Myometrial cell (primary cell): Measurements from ENCODE around the gene WFDC13. TPM values are rescaled to one million over a fixed set of nuclear protein-coding genes. Genes with fewer than 3 reads are reported as not detected.

Experiments used
- total RNA-seq: library from RNA; depleted of rRNA; stranded (reverse); fragments of >200 nt; gene quantifications from 2 replicates; pipeline ENCODE4 v1.2.3, GENCODE V29; 2015

WFDC13 gene
- total RNA-seq = not detected in 2 replicates

DNA sequence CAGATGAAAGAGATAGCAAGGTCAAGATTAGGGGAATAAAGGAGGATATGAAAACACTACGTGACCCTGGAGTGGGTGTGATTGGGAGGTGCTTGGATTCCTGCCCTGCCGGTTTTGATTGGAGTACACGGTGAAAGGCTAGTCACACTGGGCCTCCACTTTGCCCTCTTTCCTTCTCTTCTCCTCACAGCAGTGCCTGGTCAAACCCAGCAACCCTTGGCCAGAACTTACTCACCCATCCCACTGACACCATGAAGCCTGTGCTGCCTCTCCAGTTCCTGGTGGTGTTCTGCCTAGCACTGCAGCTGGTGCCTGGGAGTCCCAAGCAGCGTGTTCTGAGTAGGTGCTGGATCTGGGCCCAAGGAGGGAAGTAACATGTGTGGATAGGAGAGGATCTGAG lies at the start of gene WFDC13:
Gene WFDC13 (plus strand): TSS at position 166 of the 400 bp plus-strand sequence. CDS start 86 bp downstream, at position 252.

DNA sequence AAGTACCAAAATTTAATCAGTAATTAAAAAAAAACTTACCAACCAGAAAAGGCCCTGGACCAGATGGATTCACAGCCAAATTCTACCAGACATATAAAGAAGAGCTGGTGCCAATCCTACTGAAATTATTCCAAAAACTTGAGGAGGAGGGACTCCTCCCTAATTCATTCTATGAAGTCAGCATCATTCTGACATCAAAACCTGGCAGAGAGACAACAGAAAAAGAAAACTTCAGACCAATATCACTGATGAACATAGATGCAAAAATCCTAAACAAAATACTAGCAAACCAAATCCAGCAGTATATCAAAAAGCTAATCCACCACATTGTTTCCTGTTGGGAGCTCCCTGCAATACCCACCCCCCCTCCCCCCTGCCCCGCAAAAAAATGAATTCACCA lies 31.7 kb upstream of the WFDC13 start, which contains the start of gene WFDC11:
Gene WFDC11 (minus strand): TSS at position 101 of the 400 bp plus-strand sequence. CDS start 19,639 bp downstream, outside the sequence.

DNA sequence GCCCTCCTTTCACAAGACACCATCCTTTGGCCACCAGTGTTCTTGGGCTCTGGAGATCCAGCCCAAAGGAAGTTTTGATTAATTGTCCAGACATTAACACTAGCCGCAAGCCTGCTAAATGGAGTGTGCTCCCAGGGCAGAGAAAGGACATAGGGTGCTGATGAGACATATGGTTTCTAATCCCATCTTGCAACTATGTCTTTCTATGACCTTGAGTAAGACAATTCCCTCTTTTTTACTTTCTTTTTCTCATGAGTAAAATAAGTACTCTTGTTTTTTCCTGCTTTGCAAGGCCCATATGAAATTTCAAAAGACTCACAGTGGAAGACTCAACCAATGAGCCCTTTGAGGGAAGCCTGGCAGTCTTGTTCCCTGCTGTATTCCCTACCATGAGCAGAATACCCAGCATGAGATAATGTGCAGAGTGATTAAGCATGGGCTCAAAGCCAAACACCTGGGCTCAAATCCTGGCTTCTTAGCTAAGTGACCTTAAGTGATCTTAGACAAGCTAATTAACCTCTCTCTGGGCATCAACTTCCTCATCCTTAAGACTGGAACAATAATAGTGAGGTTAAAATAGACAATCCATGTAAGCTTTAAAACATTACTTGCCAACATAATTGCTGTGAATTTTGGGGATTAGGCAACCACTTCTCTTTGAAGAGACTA lies 3.3 kb downstream of the WFDC13 start, which contains the start of gene WFDC10B:
Gene WFDC10B (minus strand): TSS at position 51 of the 669 bp plus-strand sequence. CDS start 19,027 bp downstream, outside the sequence.

GRCh38 chr20:45722047-45722446 lies 20.2 kb downstream of the WFDC13 start, which contains the start of gene SPINT4:
SPINT4 (plus strand) TSS chr20:45722347; CDS start chr20:45722368, 21 bp downstream.

Other genes with a start within 250 kb of the WFDC13 start
- gene WFDC2, start 232.3 kb upstream of the WFDC13 start, total RNA-seq = not detected in 2 replicates
- gene SPINT3, start 186.4 kb upstream of the WFDC13 start, total RNA-seq = not detected in 2 replicates
- gene WFDC6, start 162.6 kb upstream of the WFDC13 start, total RNA-seq = not detected in 2 replicates
- not detected in 2 replicates for gene EPPIN, start 154.6 kb upstream of the WFDC13 start, total RNA-seq
- not detected in 2 replicates for gene WFDC8, start 122.8 kb upstream of the WFDC13 start, total RNA-seq
- not detected in 2 replicates for gene WFDC10A, start 72.3 kb upstream of the WFDC13 start, total RNA-seq
- not detected in 2 replicates for gene WFDC9, start 70.8 kb upstream of the WFDC13 start, total RNA-seq
- not detected in 2 replicates for gene WFDC11, start 31.8 kb upstream of the WFDC13 start, total RNA-seq
- not detected in 2 replicates for gene WFDC10B, start 3.0 kb downstream of the WFDC13 start, total RNA-seq
- gene SPINT4, start 20.3 kb downstream of the WFDC13 start, total RNA-seq = not detected in 2 replicates
- gene WFDC3, start 89.8 kb downstream of the WFDC13 start, total RNA-seq = 0.89 and 5.8 TPM in 2 replicates
- gene DNTTIP1, start 89.9 kb downstream of the WFDC13 start, total RNA-seq = 28.5 and 34.6 TPM in 2 replicates
- 85.6 and 91.8 TPM in 2 replicates for gene UBE2C, start 110.6 kb downstream of the WFDC13 start, total RNA-seq
- not detected in 2 replicates for gene TNNC2, start 125.3 kb downstream of the WFDC13 start, total RNA-seq
- 69.8 and 73.5 TPM in 2 replicates for gene SNX21, start 131.8 kb downstream of the WFDC13 start, total RNA-seq
- gene ACOT8, start 155.4 kb downstream of the WFDC13 start, total RNA-seq = 58.3 and 71.8 TPM in 2 replicates
- 2.6 and 5.1 TPM in 2 replicates for gene ZSWIM3, start 155.6 kb downstream of the WFDC13 start, total RNA-seq
- 7.8 and 12.2 TPM in 2 replicates for gene ZSWIM1, start 179.2 kb downstream of the WFDC13 start, total RNA-seq
- gene SPATA25, start 185.6 kb downstream of the WFDC13 start, total RNA-seq = not detected in 2 replicates
- 1.2 and 6.4 TPM in 2 replicates for gene NEURL2, start 189.2 kb downstream of the WFDC13 start, total RNA-seq
- gene CTSA, start 189.3 kb downstream of the WFDC13 start, total RNA-seq = 87.2 and 101 TPM in 2 replicates
- gene PLTP, start 210.1 kb downstream of the WFDC13 start, total RNA-seq = 36.3 and 43.6 TPM in 2 replicates
- 13.8 and 31.7 TPM in 2 replicates for gene PCIF1, start 232.6 kb downstream of the WFDC13 start, total RNA-seq